HG03175 (cell line): ENCODE data around the gene MBOAT7.
A peak's percentile ranks its signal among the peaks of the same experiment; 100 is the strongest.
"Not testable (repeated sequence)": the region's sequence is repeated elsewhere in the genome, so short reads cannot be mapped to it uniquely, and the experiment has no call there.

Experiments
- ATAC-seq: cut with Tn5 transposase; IDR thresholded peaks from one replicate; pipeline ENCODE4 v1.9.1; 2021; ENCODE audit warnings: mild to moderate bottlenecking, moderate library complexity; ENCODE audit not compliant: unreplicated experiment

Gene MBOAT7

GRCh38 chr19:54189145-54189734 lies at the start of gene MBOAT7:
MBOAT7 (minus strand) TSS chr19:54189580; CDS start chr19:54188508, 1,072 bp downstream.
- ATAC-seq: peak; percentile 15

GRCh38 chr19:54233941-54234340 lies 44.6 kb upstream of the MBOAT7 start:
- no peak for ATAC-seq

GRCh38 chr19:54231077-54231931 lies 41.9 kb upstream of the MBOAT7 start:
- ATAC-seq: no peak

GRCh38 chr19:54230031-54230430 lies 40.7 kb upstream of the MBOAT7 start:
- no peak for ATAC-seq

- no peak for ATAC-seq
Observed at GRCh38 chr19:54229146-54229545, 39.8 kb upstream of the MBOAT7 start.

- ATAC-seq: not testable (repeated sequence)
Observed at GRCh38 chr19:54224619-54225018, 35.2 kb upstream of the MBOAT7 start.

GRCh38 chr19:54223937-54224281 lies 34.5 kb upstream of the MBOAT7 start:
- not testable (repeated sequence) for ATAC-seq

GRCh38 chr19:54223277-54223936 lies 34.0 kb upstream of the MBOAT7 start:
- ATAC-seq: not testable (repeated sequence)

GRCh38 chr19:54222474-54223276 lies 33.3 kb upstream of the MBOAT7 start, which contains the start of gene LILRB3:
LILRB3 (minus strand) TSS chr19:54223007; CDS start chr19:54222976, 31 bp downstream.
- not testable (repeated sequence) for ATAC-seq

GRCh38 chr19:54221947-54222346 lies 32.6 kb upstream of the MBOAT7 start:
- not testable (repeated sequence) for ATAC-seq

GRCh38 chr19:54219702-54220101 lies 30.3 kb upstream of the MBOAT7 start:
- ATAC-seq: not testable (repeated sequence)

GRCh38 chr19:54218960-54219661 lies 29.7 kb upstream of the MBOAT7 start:
- ATAC-seq: no peak

GRCh38 chr19:54218259-54218658 lies 28.9 kb upstream of the MBOAT7 start:
- ATAC-seq: no peak

- ATAC-seq: not testable (repeated sequence)
Observed at GRCh38 chr19:54217517-54218247, 28.3 kb upstream of the MBOAT7 start.

GRCh38 chr19:54216869-54217268 lies 27.5 kb upstream of the MBOAT7 start:
- no peak for ATAC-seq

- ATAC-seq: not testable (repeated sequence)
Observed at GRCh38 chr19:54214734-54215133, 25.4 kb upstream of the MBOAT7 start.

- not testable (repeated sequence) for ATAC-seq
Observed at GRCh38 chr19:54214217-54214616, 24.8 kb upstream of the MBOAT7 start.

GRCh38 chr19:54211235-54211634 lies 21.9 kb upstream of the MBOAT7 start:
- ATAC-seq: no peak

- ATAC-seq: no peak
Observed at GRCh38 chr19:54209811-54210494, 20.6 kb upstream of the MBOAT7 start.
